ENCODE measurements around the gene FBXO8. TPM values are rescaled to one million over a fixed set of nuclear protein-coding genes. Genes with fewer than 3 reads are reported as not detected.
A peak's percentile ranks its signal among the peaks of the same experiment; 100 is the strongest.
"Not testable (repeated sequence)": the region's sequence is repeated elsewhere in the genome, so short reads cannot be mapped to it uniquely, and the experiment has no call there.

The FBXO8 gene, protein sequence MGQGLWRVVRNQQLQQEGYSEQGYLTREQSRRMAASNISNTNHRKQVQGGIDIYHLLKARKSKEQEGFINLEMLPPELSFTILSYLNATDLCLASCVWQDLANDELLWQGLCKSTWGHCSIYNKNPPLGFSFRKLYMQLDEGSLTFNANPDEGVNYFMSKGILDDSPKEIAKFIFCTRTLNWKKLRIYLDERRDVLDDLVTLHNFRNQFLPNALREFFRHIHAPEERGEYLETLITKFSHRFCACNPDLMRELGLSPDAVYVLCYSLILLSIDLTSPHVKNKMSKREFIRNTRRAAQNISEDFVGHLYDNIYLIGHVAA
- total RNA-seq: 28.3 and 41.0 TPM in 2 replicates

DNA sequence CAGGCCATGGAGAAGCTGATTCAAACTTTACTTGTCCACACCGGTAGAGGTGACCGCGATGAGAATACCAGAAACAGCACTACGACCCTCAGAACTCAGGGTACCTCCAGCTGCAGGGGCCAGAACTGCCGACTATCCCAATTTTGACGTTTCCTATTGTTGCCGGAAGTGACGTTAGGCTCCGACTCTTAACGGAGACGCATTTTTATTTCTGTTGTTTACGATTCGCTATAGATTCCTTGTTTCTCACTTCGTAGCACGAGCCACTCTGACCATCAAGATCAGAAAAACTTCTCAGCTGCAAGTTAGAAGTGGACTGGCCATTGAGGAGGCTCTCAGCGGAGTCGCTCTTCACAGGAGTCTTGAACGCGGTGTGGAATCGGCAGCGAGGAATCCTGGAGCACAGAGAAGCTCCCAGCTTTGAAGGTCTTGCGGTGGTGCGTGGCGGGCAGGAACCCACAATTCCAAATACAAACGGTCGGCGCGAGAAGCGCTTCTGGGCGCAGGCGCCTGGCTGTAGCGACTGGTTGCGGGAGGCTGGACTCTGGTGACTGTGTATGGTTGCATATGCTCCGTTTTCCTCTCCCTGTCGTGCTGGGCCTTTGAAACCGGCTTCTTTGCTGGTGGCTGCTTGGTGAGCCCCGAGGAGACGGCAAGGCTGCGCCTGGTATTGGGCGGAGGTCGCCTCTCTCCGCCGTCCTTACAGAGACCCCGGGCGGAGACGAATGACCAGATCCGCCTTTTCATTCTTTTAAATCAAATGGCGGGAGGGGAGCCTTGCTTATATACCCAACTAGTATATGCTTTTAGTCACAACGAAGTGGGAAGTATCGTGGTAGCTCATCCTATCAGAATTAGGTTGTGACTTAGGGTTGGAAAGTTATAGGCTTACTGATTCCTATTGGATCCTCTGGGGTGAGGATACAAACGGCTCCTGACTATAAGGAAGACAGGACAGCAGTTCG, at the start of gene FBXO8, which contains the start of gene CEP44:
TSS of gene FBXO8 (minus strand) at position 161 of the 965 bp plus-strand sequence. CDS start 20,575 bp downstream, outside the sequence.
TSS of gene CEP44 (plus strand) at position 405 of the 965 bp plus-strand sequence. CDS start 15,211 bp downstream, outside the sequence.
- DNase-seq: peak; percentile 83

DNA sequence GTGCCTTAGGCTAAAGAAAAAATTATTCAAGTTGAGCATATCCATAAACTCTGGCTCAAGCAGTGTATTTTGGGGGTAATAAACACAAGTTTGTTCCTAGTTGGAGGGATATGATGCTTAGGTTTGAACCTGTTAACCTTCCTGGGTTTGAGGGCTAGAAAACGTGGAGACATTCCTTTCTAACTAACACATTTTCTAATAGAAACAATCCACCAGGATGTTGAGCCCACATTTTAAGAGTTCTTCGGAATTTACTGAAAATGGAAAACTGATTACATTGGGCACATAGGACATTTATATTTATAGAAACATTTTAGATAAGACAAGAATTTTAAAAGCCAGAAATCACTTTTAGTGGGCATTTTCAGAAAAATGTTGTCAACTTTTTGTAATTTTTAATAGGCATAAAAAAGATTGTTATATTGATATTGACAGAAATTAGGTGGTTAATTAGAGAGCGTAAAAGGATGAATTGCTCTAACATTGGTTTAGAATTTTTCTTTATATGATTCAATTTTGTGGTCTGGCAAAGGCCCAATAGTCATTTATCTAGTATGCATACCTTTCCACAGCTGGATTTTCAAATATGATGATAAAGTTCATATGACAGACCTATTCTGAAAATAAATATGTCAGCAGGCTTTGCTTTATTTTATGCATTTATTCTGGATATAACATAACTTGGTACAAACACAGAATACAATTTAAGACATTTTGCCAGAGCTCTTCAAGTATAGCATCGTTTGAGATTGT, 49.5 kb upstream of the FBXO8 start:
- DNase-seq: no peak

DNA sequence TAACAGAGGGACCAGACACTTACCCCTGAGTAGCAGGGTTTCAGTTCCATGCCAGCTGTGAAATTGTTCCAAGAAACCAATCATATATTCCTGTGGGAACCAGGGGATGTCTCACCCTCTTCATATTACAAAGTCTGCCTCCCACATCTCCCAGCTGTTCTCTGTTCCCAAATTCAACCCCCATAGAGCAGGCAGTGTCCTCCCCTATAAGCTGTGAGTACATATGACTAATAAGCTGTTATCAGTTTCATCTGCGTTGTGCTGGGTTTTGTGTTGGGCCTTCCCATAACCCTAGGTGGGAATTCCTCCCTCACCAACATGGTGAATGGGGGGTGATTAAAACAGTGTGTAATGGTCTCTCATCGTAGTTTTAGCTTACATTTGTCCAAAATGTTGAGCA, 41.3 kb upstream of the FBXO8 start:
- no peak for DNase-seq

DNA sequence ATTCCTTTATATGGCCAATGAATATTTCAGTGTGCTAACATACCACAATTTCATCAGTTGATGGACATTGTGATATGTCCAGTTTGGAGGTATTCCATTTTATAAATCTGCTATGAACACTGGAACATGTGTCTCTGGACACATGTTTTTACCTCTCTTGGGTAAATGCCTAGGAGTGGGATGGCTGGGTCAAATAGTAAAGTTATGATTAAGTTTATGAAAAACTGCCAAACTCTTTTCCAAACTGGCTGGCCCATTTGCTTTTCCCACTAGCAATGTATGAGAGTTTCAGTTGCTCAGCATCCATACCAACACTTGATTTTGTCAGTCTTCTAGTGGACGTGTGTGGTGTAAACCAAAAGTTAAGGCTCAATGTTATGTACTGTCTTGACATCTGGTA, 40.8 kb upstream of the FBXO8 start:
- no peak for DNase-seq

DNA sequence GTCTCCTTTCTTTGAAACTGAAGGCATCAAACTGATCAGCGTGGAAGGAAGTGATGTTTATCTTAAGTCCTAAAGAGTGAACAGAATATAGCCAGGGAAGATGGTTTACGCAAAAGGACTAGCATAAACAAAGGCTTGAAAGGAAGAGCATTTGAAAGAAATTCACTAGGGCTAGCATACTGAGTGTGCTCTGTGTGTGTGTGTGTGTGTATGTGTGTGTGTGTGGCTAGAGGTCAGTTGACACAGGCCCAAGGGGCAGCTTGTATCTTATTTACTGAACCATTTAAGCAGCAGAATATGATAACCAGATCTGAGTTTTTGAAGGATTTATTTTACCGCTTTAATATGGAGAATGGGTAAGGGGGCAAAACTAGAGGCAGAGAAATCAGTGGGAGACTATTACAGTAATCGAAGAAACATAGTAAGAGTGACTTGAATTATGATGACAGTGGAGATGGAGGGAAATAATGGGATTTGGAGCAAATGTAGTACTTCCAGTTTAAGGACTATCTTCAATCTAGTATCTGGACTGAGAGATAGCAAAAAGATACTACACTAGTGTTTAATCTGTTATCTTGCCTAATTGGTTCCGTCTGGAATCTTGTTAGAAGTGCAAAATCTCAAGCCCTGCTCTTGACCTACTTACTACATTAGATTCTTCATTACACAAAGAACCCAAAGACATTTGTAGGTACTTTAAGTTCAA, 37.2 kb upstream of the FBXO8 start:
- DNase-seq: peak; percentile 6

DNA sequence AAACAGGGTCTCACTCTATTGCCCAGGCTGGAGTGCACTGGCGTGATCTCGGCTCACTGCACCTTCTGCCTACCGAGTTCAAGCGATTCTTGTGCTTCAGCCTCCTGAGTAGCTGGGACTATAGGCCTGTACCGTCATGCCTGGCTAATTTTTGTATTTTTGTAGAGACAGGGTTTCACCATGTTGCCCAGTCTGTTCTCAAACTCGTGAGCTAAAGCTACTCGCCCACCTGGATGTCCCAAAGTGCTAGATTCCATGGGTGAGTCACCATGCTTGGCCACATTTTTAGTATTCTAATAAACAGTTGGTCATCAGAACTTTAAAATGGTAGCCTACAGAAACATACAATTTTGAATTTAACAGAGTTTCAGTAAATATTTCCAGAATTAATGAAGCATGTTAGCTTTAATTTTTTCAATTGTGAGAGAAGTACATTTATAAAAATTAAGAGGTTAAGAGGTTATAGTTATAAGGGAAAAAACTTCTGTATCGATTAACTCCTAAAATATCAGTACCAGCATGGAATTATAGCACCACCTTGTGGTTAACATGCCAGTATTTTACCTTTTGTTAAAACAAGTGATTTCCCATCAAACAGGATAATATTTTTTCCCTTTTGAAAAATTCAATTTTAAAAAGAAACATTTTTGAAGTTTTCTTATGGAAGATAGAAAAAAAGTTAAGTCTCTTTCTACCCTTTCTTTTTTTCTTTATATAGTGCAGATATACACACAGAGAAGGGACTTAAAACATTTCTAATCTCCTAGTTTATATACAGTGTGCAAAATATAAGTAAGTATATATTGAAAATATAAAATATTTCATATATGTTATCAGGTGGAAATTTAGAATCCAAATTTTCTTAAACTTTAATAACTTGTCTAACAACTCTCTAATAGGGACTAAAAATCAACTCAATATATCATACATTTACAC, 35.6 kb upstream of the FBXO8 start:
- peak; percentile 58 for DNase-seq

DNA sequence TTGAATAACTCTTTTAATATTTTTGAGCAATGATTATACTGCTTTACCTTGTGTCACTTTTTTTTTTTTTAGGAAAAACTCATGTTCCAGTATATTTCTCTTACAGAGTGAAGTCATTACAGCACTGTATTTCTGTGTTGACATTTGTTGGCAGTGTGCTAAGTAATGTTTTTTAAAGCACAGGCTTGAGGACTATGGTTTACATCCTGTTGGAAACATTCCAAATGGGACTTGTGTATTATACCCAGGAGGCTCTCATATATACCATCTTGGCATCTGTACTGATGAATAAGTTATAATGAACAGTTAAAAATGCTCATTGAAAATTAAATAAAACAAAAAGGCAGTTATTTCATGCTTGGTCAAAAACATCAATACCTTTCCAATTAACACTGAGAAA, 34.1 kb upstream of the FBXO8 start:
- DNase-seq: peak; percentile 74

DNA sequence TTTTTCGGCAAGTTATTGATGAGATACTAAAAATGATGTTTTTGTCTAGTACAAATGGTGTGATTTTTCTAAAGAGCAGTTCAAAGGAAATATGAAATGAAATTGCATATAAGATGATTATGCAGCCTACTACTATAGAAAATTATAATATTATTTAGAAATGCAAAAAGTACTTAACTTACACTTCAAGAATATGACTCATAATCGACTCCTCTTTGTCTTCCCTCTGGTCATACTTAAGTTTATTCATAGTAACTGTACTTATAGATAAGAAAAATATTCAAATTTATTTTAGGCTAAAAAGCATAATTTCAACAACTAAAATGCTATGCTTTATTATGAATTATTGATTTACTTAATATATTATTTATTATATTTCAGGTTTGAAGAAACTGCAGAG, 33.5 kb upstream of the FBXO8 start:
- DNase-seq: no peak

DNA sequence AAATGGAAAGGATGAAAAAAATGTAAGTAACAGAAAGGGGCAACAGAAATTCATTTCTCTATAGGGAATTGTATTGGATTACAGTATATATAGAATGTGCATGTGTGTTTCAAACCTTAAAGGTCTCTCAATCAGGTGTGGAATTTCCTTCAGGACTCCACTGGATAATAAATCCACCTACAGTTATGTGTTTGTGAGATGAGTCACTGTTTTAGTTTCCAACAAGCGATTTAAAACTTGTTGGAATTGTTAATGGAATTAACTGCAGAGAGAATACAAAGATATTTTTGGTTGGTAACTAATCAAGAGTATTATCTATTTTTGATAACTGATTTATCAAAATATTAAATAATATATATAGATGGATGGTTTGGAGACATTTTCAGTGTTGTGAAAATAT, 33.1 kb upstream of the FBXO8 start:
- DNase-seq: peak; percentile 6

DNA sequence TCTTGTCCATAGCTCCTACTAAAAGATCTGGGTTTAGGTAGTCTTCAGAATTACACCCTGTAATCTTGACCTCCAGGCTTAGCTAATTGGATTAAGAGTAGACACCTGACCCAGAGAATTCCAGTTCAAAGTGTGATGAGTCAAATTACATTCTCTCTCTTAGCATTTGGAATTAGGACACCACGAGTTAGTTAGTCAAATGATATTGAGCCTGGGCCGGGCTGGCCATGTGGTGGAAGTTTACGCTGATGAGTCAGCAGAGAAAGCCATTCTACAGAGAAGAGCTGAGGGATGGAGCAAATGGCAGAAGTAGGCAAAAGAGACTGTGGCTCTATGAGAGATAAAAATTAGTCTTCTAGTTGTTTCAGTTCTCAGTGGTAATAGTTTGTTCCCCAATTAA, 31.3 kb upstream of the FBXO8 start:
- DNase-seq: no peak

DNA sequence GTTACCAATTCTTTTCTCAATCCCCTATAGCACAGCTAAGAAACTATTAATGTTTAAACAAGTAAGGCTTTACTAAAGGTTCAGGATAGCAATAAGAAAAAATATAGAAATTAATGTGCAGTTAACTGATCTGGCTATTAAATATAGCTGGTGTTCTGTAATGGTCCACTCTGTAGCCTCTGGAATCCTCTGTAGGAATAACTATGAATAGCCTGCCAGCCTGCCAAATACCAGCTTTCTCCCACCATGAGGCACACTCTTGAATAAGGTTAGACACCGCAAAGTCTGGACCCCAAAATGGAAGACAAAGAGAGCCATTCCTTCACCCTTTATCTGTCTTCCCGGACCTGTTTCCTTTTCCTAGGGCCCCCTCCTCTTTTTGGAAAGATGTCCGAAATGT, 30.8 kb upstream of the FBXO8 start:
- DNase-seq: no peak

DNA sequence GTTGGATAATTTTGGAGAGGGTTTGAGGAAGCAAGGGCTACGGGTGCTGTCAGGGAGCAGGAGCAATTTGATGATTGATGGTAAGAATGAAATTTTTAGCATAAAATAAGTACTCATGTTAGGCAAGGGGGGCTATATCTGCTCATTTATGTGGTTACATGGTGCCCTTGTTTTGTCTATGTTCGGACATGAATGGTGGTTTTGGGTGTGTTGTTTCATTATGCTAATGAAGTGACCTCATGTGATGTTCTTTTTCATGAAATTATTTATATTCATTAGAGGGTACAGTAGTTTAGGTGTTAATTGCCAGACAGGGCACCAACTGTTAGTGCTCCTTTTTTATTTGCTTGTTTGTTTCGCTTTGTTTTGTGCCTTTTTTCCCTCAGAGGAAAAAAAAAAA, 29.5 kb upstream of the FBXO8 start:
- DNase-seq: no peak

DNA sequence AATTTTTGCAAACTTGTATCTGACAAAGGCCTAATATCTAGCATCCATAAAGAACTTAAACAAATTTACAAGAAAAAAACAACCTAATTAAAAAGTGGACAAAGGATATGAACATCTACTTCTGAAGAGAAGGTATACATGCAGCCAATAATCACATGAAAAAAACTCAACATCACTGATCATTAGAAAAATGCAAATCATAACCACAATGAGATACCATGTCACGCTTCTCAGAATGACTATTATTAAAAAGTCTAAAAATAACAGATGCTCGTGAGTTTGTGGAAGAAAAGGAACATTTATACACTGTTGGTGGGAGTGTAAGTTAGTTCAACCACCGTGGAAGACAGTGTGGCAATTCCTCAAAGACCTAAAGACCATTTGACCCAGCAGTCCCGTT, 24.2 kb upstream of the FBXO8 start:
- no peak for DNase-seq

DNA sequence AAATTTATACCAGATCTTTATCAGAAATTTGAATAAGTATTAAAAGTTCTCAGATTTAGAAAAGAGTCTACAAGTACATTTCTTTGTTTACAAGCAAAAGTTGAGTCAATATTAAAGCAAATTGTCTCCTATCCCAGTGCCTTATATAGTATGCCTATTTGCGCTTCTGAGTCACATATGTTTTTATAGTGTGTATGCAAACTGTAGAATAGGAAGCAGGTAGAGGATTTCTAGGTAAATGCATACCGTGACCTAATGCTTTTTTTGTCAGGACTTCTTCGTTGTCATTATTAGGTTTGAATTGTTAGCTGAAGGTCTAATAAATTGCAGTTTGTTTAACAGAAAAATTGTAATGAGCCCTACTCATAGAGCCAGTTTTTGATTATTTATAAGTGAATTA, 22.5 kb upstream of the FBXO8 start:
- no peak for DNase-seq

DNA sequence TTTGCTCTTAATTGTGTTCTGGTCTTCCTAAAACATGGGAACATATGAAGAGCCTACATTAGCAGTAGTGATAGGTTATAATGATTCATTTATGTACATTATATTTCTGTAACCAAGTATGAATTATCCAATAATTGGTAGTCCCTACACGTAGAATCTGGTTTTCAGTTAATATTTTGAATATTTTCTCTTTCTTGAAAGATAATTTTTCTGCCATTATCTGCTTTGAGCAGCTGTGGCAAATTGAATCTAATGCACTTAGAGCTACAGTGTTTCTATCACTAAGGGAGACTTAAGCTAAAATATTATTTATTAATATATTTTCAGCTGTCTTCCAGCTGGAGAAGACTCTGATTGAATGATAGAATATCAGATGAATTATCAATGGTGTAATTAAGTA, 21.2 kb upstream of the FBXO8 start:
- DNase-seq: no peak

DNA sequence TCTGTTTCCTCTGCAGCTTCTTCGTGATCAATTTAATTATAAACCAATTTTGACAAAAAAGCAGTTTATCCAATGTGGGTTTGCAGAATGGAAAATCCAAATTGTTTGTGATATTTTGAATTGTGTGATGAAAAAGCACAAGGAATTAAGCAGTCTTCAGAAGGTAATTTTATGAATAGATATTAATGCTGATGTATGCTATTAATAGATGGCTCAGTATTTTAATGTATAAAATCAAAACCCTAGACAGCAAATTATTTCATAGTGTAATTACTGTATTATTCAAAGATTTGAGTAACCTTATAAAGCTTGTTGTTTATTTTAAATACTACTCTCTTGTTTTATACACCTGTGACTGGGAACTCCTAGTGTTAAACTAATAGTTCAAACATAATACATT, 20.2 kb upstream of the FBXO8 start:
- no peak for DNase-seq

DNA sequence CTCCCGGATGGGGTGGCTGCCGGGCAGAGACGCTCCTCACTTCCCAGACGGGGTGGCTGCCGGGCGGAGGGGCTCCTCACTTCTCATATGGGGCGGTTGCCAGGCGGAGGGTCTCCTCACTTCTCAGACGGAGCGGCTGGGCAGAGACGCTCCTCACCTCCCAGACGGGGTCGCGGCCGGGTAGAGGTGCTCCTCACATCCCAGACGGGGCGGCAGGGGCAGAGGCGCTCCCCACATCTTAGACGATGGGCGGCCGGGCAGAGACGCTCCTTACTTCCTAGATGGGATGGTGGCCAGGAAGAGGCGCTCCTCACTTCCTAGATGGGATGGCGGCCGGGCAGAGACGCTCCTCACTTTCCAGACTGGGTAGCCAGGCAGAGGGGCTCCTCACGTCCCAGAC, 11.7 kb upstream of the FBXO8 start:
- not testable (repeated sequence) for DNase-seq

DNA sequence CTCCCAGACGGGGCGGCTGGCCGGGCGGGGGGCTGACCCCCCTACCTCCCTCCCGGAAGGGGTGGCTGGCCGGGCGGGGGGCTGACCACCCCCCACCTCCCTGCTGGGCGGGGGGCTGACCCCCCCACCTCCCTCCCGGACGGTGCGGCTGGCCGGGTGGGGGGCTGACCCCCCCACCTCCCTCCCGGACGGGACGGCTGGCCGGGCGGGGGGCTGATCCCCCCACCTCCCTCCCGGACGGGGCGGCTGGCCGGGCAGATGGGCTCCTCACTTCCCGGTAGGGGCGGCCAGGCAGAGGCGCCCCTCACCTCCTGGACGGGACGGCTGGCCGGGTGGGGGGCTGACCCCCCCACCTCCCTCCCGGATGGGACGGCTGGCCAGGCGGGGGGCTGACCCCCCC, 11.2 kb upstream of the FBXO8 start:
- DNase-seq: not testable (repeated sequence)

DNA sequence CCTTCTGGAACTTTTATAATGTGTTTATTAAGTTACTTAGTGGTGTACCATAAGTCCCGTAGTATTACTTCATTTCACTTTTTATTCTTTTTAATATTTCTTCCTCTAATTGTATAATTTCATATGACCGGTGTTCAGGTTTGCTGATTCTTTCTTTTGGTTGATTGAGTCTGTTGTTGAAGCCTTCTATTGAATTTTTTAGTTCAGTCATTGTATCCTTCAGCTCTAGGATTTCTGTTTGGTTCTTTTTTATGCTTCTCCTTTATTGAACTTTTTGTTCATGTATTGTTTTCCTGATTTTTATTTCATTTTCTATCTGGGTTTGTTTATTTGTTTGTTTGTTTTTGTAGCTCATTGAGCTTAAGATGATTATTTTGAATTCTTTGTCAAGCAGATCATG, 9.0 kb upstream of the FBXO8 start:
- peak; percentile 5 for DNase-seq

DNA sequence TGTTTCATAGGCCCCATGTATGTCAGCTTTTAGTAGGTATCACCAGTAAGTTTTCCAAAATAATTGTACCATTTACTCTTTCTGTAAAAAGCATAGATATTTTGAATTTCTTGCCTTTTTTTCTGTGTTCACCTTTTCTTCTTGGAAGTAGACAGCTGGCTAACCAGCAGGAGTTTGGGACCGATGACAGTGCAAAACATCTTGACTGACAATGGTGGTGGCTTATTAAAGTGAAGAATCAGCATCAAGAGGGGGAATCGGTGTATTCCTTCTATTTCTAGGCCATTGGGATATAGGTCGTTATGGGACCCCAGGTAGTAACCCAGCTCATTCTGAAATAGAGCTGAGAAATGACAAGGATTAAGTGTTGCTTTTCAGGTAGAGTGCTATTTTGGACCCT, 3.4 kb upstream of the FBXO8 start:
- DNase-seq: no peak

DNA sequence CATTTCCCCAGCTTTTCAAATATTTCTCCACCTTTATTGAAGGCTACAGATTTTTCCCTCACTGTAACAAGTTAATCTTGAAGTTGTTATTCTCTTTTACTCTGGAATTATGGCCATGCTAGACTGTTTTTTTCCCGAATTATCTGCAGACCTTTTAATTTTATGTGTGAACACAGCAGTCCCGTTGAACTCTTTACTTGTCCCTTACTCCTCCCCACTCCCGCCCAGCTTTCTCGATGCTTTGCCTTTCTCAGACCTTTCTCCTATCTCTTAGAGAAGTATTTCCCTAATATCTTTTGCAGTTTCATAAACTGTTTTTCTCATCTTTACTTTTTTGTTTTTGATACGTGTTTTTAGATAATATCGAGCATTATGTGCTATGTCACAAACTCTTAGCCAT, 1.0 kb upstream of the FBXO8 start:
- no peak for DNase-seq

All from dermis blood vessel endothelial cell (primary cell).